Tibial nerve (tissue), 4 donors: ENCODE data around the gene RASAL3. TPM values are rescaled to one million over a fixed set of nuclear protein-coding genes. Genes with fewer than 3 reads are reported as not detected.
A peak's percentile ranks its signal among the peaks of the same experiment; 100 is the strongest.
"Not testable (repeated sequence)": the region's sequence is repeated elsewhere in the genome, so short reads cannot be mapped to it uniquely, and the experiment has no call there.

Experiments
- DNase-seq, 2 donors: peaks; one replicate each; pipeline ENCODE4 v3.0.0-alpha.2; 2019; ENCODE audit warnings: low spot score in 2 of 2
- H3K27ac ChIP-seq, 4 donors: fragments of 200-600 bp; sonication (generic) in 3 of 4; one replicate each; pipeline ENCODE4 v1.5.1; 2017 to 2019; ENCODE audit warnings: mild to moderate bottlenecking in 1 of 4
- H3K27me3 ChIP-seq, 2 donors: fragments of 200-600 bp; sonication (generic) in 1 of 2; one replicate each; pipeline versions ENCODE4 v1.5.1 to v1.6.0; 2017 to 2019
- H3K36me3 ChIP-seq, 3 donors: fragments of 200-600 bp; sonication (generic); one replicate each; pipeline ENCODE4 v1.5.1; 2018 to 2019
- H3K4me1 ChIP-seq, 4 donors: fragments of 200-600 bp; sonication (generic) in 3 of 4; one replicate each; pipeline ENCODE4 v1.5.1; 2017 to 2019
- H3K4me3 ChIP-seq, 4 donors: fragments of 200-600 bp; sonication (generic) in 3 of 4; one replicate each; pipeline ENCODE4 v1.5.1; 2017 to 2019; ENCODE audit warnings: mild to moderate bottlenecking in 1 of 4, moderate library complexity in 1 of 4
- H3K9me3 ChIP-seq, 4 donors: fragments of 200-600 bp; sonication (generic) in 3 of 4; one replicate each; pipeline ENCODE4 v1.5.1; 2017 to 2019
- EP300 ChIP-seq, 2 donors: sonication (generic); formaldehyde crosslinking; IDR thresholded peaks; one replicate each; pipeline ENCODE4 v1.6.1; 2017; ENCODE audit warnings: antibody characterized with exemption in 2 of 2, mild to moderate bottlenecking in 1 of 2
- POLR2A ChIP-seq, 2 donors: fragments of 450-650 bp; IDR thresholded peaks; one replicate each; pipeline ENCODE4 v1.6.1; 2017; ENCODE audit warnings: antibody characterized with exemption in 2 of 2, mild to moderate bottlenecking in 2 of 2, moderate library complexity in 2 of 2
- WGBS, 2 donors: methylation state at CpG; one replicate each; pipeline ENCODE4 v1.1.5; 2018; 5-methylcytosine and 5-hydroxymethylcytosine counted together
- total RNA-seq, 4 donors: library from RNA; depleted of rRNA; stranded (reverse); fragments of >200 nt; gene quantifications; one replicate each; pipeline ENCODE4 v1.1.0, GENCODE V29; 2016
- TF ChIP-seq, protein P1 (sequence below), 5 experiments: fragments of 200-600 bp in 3 of 5; fragments of 450-650 bp in 2 of 5; sonication (generic) in 3 of 5; IDR thresholded peaks; one replicate each; pipeline ENCODE4 v1.5.1; 2016 to 2019; ENCODE audit warnings: antibody characterized with exemption in 5 of 5, mild to moderate bottlenecking in 3 of 5, moderate library complexity in 2 of 5

RASAL3 gene
- total RNA-seq, 4 donors from 2014 or later: 2.9 to 6.6 (median 4.3) TPM

DNA sequence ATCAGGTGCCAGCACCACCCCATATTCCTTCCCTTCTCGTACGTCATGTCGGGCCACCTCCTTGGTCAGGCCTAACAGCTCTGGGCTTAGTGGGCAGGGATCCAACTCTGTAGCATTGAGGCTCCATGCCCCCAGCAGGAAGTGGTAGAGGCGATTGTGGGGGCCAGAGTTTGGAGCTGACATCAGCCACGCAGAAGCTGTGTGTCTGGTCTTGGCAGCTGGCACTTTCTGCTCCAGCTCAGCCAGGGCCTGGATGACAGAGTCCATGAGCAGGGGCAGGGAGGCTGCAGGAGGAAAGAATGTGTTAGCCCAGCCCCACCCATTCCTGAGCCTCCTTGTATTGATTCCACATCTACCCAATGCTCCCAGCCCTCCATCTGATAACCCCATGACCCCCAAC, 12.0 kb upstream of the RASAL3 start:
- TF ChIP-seq POLR2A (IDR thresholded peaks at IDR 0.05): no peak
- Histone ChIP-seq H3K9me3 (peaks cover 0 to 21% (median 0%) of the 10 kb centered on the region in 4 donors), H3K4me3 (no peak overlapping the region), H3K27ac (no peak overlapping the region), H3K27me3 (peaks cover 0 to 11% of the 10 kb centered on the region in 2 donors), H3K36me3 (no peaks in the 10 kb centered on the region), H3K4me1 (no peaks in the 10 kb centered on the region)
- no peak for DNase-seq
- 72 to 81% methylated on average over 5 of the region's 5 CpGs for WGBS, 2 donors

DNA sequence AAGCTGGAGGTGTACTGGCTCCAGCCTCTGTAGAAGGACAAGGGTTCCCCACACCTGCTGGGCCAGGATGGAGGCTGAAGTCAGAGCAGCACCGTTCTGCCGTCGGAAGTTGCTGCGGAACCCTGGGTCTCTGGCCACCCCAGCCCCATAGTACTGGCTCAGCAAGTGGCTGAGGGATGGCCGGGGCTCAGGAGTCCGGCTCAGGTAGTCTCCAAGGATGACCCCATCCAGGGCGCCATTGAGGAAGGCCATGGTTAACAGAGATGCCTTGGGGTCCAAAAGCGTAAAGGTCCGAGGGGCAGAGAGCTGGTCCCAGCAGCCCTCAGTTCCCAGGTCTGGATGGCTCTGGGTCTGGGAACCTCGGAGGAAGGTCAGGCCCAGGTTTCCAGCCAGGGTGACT, 11.3 kb upstream of the RASAL3 start:
- no peak for DNase-seq
- TF ChIP-seq EP300 (IDR thresholded peaks at IDR 0.05) (no peak), POLR2A (IDR thresholded peaks at IDR 0.05) (no peak)
- TF ChIP-seq, protein P1, sequence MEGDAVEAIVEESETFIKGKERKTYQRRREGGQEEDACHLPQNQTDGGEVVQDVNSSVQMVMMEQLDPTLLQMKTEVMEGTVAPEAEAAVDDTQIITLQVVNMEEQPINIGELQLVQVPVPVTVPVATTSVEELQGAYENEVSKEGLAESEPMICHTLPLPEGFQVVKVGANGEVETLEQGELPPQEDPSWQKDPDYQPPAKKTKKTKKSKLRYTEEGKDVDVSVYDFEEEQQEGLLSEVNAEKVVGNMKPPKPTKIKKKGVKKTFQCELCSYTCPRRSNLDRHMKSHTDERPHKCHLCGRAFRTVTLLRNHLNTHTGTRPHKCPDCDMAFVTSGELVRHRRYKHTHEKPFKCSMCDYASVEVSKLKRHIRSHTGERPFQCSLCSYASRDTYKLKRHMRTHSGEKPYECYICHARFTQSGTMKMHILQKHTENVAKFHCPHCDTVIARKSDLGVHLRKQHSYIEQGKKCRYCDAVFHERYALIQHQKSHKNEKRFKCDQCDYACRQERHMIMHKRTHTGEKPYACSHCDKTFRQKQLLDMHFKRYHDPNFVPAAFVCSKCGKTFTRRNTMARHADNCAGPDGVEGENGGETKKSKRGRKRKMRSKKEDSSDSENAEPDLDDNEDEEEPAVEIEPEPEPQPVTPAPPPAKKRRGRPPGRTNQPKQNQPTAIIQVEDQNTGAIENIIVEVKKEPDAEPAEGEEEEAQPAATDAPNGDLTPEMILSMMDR (IDR thresholded peaks at IDR 0.05): no peak

DNA sequence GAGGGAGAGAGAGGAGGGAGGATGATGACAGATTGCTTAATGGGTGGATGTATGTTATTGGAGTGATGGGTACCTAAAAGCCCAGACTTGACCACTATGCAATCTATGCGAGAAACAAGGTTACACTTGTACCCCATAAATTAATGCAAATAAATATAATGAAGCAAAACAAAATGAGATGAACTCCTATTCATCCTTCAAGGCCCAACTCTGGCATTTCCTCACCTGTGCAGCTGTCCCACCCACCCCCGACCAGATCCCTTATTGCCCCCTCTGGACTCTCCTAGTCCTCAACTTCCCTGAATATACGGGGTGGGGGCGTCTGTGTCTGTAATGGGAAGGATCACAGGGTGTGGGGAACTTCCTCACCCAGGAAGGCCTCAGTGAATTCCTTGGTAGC, 10.8 kb upstream of the RASAL3 start:
- peaks cover 0 to 22% of the 10 kb centered on the region in 2 donors for H3K27me3 ChIP-seq
- no peak for DNase-seq
- WGBS, 2 donors: 76 to 84% methylated on average over 4 of the region's 4 CpGs
- no peak overlapping the region for H3K27ac ChIP-seq
- H3K4me1 ChIP-seq: no peaks in the 10 kb centered on the region
- H3K4me3 ChIP-seq: no peak overlapping the region
- TF ChIP-seq, protein P1 (IDR thresholded peaks at IDR 0.05): no peak
- TF ChIP-seq EP300 (IDR thresholded peaks at IDR 0.05) (no peak), POLR2A (IDR thresholded peaks at IDR 0.05) (no peak)
- H3K9me3 ChIP-seq: peaks cover 0 to 21% (median 0%) of the 10 kb centered on the region in 4 donors
- H3K36me3 ChIP-seq: no peaks in the 10 kb centered on the region

More for the DNA sequence above, 11.3 kb upstream of the RASAL3 start:
- Histone ChIP-seq H3K27ac (no peak overlapping the region), H3K4me3 (no peak overlapping the region), H3K27me3 (peaks cover 0 to 18% of the 10 kb centered on the region in 2 donors), H3K36me3 (no peaks in the 10 kb centered on the region), H3K9me3 (peaks cover 0 to 21% (median 0%) of the 10 kb centered on the region in 4 donors), H3K4me1 (no peaks in the 10 kb centered on the region)
- 100% methylated on average over 2 to 3 of the region's 10 CpGs for WGBS, 2 donors

DNA sequence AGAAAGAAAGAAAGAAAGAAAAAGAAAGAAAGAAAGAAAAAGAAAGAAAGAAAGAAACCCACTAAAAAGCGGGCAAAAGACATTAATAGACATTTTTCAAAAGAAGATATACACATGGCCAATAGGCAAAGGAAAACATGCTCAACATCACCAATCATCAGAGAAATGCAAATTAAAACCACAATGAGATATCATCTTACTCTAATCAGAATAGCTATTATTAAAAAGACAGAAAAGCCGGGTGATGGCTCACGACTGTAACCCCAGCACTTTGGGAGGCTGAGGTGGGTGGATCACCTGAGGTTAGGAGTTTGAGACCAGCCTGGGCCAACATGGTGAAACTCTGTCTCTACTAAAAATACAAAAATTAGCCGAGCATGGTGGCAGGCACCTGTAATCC, 9.5 kb upstream of the RASAL3 start:
- Histone ChIP-seq H3K27me3 (peaks cover 0 to 36% of the 10 kb centered on the region in 2 donors), H3K9me3 (peaks cover 0 to 21% (median 0%) of the 10 kb centered on the region in 4 donors)
- DNase-seq, H3K4me3 ChIP-seq, H3K27ac ChIP-seq, H3K36me3 ChIP-seq, H3K4me1 ChIP-seq: not testable (repeated sequence)
- 75 to 81% methylated on average over 4 of the region's 4 CpGs for WGBS, 2 donors

DNA sequence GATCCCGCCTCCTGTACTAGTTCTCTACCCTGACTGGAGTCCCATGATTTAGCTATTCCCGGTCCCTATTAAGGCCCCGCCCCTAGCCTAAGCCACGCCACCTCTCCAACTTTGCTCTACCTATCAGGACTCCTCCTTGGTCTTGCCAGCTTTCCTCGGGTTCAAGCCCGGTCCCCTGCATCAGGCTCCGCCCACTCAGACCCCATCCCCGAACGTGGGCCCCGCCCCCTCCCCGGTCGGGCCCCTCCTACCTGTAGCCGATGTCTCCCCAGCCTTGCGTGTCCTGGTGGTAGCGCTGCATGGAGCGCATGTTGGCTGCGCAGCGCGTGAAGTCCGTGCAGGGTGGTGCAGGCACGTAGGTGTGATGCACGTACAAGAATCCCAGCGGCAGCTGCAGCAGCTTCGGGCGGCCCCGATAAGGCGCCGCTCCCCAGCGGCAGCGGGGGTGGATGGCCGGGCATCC, 7.3 kb upstream of the RASAL3 start:
- Histone ChIP-seq H3K9me3 (peaks cover 0 to 16% (median 0%) of the 10 kb centered on the region in 4 donors), H3K27ac (no peak overlapping the region), H3K36me3 (no peaks in the 10 kb centered on the region), H3K4me1 (peaks cover 0 to 9% (median 4%) of the 10 kb centered on the region in 4 donors), H3K4me3 (no peak overlapping the region), H3K27me3 (peaks cover 0 to 57% of the 10 kb centered on the region in 2 donors)
- TF ChIP-seq, protein P1 (IDR thresholded peaks at IDR 0.05): no peak
- no peak for TF ChIP-seq EP300 (IDR thresholded peaks at IDR 0.05)
- no peak for TF ChIP-seq POLR2A (IDR thresholded peaks at IDR 0.05)
- WGBS, 2 donors: 50 to 65% methylated on average over 25 to 31 of the region's 31 CpGs
- no peak for DNase-seq

DNA sequence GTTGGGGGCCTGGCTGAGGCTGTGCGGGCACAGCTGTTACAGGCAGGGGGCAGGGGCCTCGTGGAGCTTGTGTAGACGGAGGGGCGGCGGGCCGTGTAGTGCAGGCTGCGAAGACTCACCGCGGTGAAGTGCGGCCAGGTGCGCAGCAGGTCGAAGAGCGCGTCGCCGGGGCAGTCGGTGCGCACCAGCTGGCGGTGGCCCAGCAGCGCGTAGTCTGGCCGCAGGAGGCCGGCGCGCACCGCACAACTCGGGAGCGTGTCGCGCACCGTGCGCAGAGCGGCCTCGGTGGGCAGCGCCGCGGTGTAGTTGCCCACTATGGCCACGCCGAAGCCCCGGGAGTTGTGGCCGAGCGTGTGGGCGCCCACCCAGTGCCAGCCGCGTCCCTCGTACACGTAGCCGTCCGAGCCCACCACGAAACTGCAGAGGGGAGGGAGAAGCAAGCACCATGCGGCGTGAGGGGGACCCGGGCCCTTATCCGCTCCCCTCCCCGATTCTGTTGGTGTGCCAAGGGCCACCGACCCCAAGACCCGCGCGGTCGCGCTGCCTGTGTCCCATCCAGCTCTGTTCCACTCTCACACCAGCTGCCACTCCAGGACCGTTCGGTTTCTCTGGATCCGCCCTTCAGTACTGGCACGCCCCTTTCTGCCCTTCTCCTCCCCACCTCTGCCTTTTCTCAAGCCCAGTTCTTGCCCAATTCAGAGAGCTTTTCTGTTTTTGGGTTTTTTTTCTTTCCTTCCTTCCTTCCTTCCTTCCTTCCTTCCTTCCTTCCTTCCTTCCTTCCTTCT, 5.4 kb upstream of the RASAL3 start:
- peaks cover 0 to 9% (median 4%) of the 10 kb centered on the region in 4 donors for H3K4me1 ChIP-seq
- TF ChIP-seq, protein P1 (IDR thresholded peaks at IDR 0.05): no peak
- no peak for TF ChIP-seq EP300 (IDR thresholded peaks at IDR 0.05)
- no peak for TF ChIP-seq POLR2A (IDR thresholded peaks at IDR 0.05)
- no peak for DNase-seq
- peaks cover 0 to 76% of the 10 kb centered on the region in 2 donors for H3K27me3 ChIP-seq
- 3% methylated on average over 24 to 33 of the region's 65 CpGs for WGBS, 2 donors
- H3K4me3 ChIP-seq: peak overlapping the region in 2 of 4 donors; percentile 21 to 38
- no peaks in the 10 kb centered on the region for H3K36me3 ChIP-seq
- no peak overlapping the region for H3K27ac ChIP-seq
- peaks cover 0 to 7% (median 0%) of the 10 kb centered on the region in 4 donors for H3K9me3 ChIP-seq
